Uterus (tissue), 4 donors: ENCODE data around the gene GCK. TPM values are rescaled to one million over a fixed set of nuclear protein-coding genes. Genes with fewer than 3 reads are reported as not detected.

ENCODE experiments used
- DNase-seq, 2 donors: peaks; one replicate each; pipeline ENCODE4 v3.0.0-alpha.2; 2019 to 2020
- H3K27ac ChIP-seq, 2 donors: fragments of 200-600 bp; sonication (generic); 1 replicate in 1 of 2; 2 replicates in 1 of 2; pipeline ENCODE4 v1.5.1; 2016 to 2018
- H3K27me3 ChIP-seq, 2 donors: fragments of 200-600 bp; sonication (generic); one replicate each; pipeline ENCODE4 v1.5.1; 2018 to 2019; ENCODE audit warnings: control low read depth in 1 of 2
- H3K36me3 ChIP-seq, 2 donors: fragments of 200-600 bp; sonication (generic); one replicate each; pipeline ENCODE4 v1.5.1; 2019; ENCODE audit warnings: control low read depth in 1 of 2
- H3K4me1 ChIP-seq, 2 donors: fragments of 200-600 bp; sonication (generic); one replicate each; pipeline ENCODE4 v1.5.1; 2018 to 2019; ENCODE audit warnings: control low read depth in 1 of 2
- H3K4me3 ChIP-seq, 2 donors: fragments of 200-600 bp; sonication (generic); 1 replicate in 1 of 2; 2 replicates in 1 of 2; pipeline ENCODE4 v1.5.1; 2018 to 2019; ENCODE audit warnings: mild to moderate bottlenecking in 1 of 2
- H3K9me3 ChIP-seq, 2 donors: fragments of 200-600 bp; sonication (generic); one replicate each; pipeline ENCODE4 v1.5.1; 2019; ENCODE audit warnings: control low read depth in 1 of 2
- CTCF ChIP-seq, 4 experiments: fragments of 200-600 bp in 2 of 4; fragments of 450-650 bp in 2 of 4; sonication (generic) in 2 of 4; IDR thresholded peaks; one replicate each; pipeline ENCODE4 v1.5.1; 2016 to 2019; ENCODE audit warnings: antibody characterized with exemption in 4 of 4, mild to moderate bottlenecking in 2 of 4, moderate library complexity in 1 of 4
- POLR2A ChIP-seq, 2 donors: fragments of 450-650 bp; IDR thresholded peaks; one replicate each; pipeline ENCODE4 v1.6.1; 2016; ENCODE audit warnings: antibody characterized with exemption in 2 of 2, mild to moderate bottlenecking in 1 of 2, moderate library complexity in 1 of 2
- intact Hi-C: fragments of 100-400 bp; cut with DNase I; formaldehyde crosslinking; loops from one replicate; pipeline ENCODE4 v1.15.1; 2023; ENCODE audit warnings: low total_unique reads
- total RNA-seq, 4 donors: library from RNA; depleted of rRNA in 3 of 4; stranded (reverse); fragments of >200 nt in 3 of 4; gene quantifications; one replicate each; pipeline versions ENCODE4 v1.1.0 to v1.2.4, GENCODE V29; 2014 to 2023
- donor health status: DM: yes; HTN: yes; CAD: no.

GCK gene
- total RNA-seq, 4 donors from 2014 or later = 0.29 to 2.6 (median 1.8) TPM; not detected in 1

GRCh38 chr7:44222776-44223261 is 33.6 kb upstream of the GCK start:
- H3K4me3 ChIP-seq = no peak overlapping the region
- no peak for DNase-seq
- TF ChIP-seq POLR2A (IDR thresholded peaks at IDR 0.05) = no peak
- no peak for TF ChIP-seq CTCF (IDR thresholded peaks at IDR 0.05)
- H3K36me3 ChIP-seq = no peaks in the 10 kb centered on the region
- peaks cover 0 to 4% of the 10 kb centered on the region in 2 donors for H3K27me3 ChIP-seq
- intact Hi-C loops = no loop called here
- no peak overlapping the region for H3K27ac ChIP-seq
- no peaks in the 10 kb centered on the region for H3K9me3 ChIP-seq
- no peaks in the 10 kb centered on the region for H3K4me1 ChIP-seq

- Histone ChIP-seq H3K4me3 (no peak overlapping the region), H3K27ac (no peak overlapping the region), H3K9me3 (no peaks in the 10 kb centered on the region), H3K27me3 (peaks cover 0 to 4% of the 10 kb centered on the region in 2 donors), H3K36me3 (no peaks in the 10 kb centered on the region), H3K4me1 (no peaks in the 10 kb centered on the region)
- no peak for DNase-seq
- intact Hi-C loops = no loop called here
- no peak for TF ChIP-seq POLR2A (IDR thresholded peaks at IDR 0.05)
- TF ChIP-seq CTCF (IDR thresholded peaks at IDR 0.05) = no peak
These were observed 32.8 kb upstream of the GCK start for GRCh38 chr7:44222074-44222473.

DNA sequence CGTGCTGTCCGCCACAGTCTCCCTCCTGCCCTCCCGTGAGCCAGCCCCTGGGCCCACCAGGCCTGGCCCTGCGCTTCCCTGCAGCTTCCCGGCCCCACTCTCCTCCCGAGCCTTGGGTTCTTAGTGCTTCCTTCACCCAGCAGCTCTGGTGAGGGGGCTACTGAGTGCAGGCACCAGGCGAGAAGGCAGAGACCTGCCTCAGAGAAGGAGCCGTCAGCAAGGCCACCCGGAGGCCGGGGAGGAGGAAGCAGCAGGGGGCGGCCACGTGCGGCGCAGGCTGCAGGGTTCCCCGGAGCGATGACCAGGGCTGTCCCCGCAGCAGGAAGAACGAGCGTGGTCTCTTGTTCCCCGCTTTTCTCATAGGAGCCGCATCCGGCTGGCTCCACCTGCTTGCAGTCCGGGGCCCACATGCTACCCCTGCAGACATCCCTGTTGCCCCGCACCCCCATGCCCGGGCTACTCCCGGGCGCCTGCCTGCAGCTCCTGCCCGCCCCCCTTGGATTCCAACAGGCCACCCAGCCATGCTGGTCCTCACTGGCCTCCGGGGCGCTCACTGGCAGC is 32.1 kb upstream of the GCK start:
- no peaks in the 10 kb centered on the region for H3K4me1 ChIP-seq
- H3K4me3 ChIP-seq = no peak overlapping the region
- H3K9me3 ChIP-seq = no peaks in the 10 kb centered on the region
- TF ChIP-seq CTCF (IDR thresholded peaks at IDR 0.05) (no peak), POLR2A (IDR thresholded peaks at IDR 0.05) (no peak)
- H3K27ac ChIP-seq = no peak overlapping the region
- H3K36me3 ChIP-seq = no peaks in the 10 kb centered on the region
- peaks cover 0 to 4% of the 10 kb centered on the region in 2 donors for H3K27me3 ChIP-seq
- intact Hi-C loops = no loop called here
- no peak for DNase-seq

DNA sequence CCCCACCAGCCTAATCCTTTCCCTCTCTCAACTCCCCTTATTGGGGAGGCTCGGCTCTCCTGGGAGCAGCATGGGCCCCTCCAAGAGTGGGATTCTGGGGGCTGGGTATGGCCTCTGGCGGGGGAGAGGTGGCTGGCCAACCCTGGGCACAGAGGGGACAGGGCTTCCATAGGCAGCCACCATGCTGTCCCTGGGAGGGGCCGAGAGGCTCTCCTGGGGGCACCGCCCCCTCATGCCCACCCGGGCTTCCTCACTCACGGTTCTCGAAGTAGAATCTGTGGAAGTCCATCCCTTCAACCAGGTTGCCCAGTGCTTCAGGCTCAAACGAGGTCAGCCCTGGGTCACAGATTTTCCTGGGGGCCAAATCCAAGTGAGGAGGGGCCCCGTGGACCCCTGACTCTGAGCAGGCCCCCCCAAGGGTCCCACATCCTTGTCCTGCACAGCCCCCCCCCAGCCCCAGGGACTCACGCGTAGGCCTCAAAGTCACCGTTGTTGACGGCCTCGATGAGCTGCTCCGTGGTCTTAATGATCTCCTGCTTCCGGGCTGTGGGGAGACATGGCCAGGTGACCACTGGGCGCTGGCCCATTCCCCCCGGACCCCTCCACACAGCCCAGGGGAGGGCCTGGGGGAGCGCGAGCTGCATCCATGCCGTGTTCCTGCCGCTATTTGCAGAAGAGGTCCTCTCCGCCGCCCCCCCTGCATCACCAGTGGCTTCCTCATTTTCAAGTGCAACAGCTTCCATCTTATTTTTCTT is 31.3 kb upstream of the GCK start:
- H3K27ac ChIP-seq = no peak overlapping the region
- no peak for DNase-seq
- no peak for TF ChIP-seq POLR2A (IDR thresholded peaks at IDR 0.05)
- no peak for TF ChIP-seq CTCF (IDR thresholded peaks at IDR 0.05)
- H3K36me3 ChIP-seq = no peaks in the 10 kb centered on the region
- H3K27me3 ChIP-seq = no peaks in the 10 kb centered on the region
- no peaks in the 10 kb centered on the region for H3K4me1 ChIP-seq
- no peaks in the 10 kb centered on the region for H3K9me3 ChIP-seq
- H3K4me3 ChIP-seq = no peak overlapping the region
- intact Hi-C loops = no loop called here

GRCh38 chr7:44220046-44220357 is 30.8 kb upstream of the GCK start:
- Histone ChIP-seq H3K9me3 (no peaks in the 10 kb centered on the region), H3K27ac (no peak overlapping the region), H3K36me3 (no peaks in the 10 kb centered on the region), H3K27me3 (no peaks in the 10 kb centered on the region), H3K4me1 (no peaks in the 10 kb centered on the region), H3K4me3 (no peak overlapping the region)
- intact Hi-C loops = no loop called here
- TF ChIP-seq POLR2A (IDR thresholded peaks at IDR 0.05) (no peak), CTCF (IDR thresholded peaks at IDR 0.05) (no peak)
- DNase-seq = no peak
